HEK293T (cell line): ENCODE results near the gene NOB1.

Experiments used
- BHLHE40 ChIP-seq: fragments of 450-650 bp; IDR thresholded peaks from 2 replicates; pipeline ENCODE4 v1.6.1; 2016; ENCODE audit warnings: mild to moderate bottlenecking, moderate library complexity, borderline replicate concordance
- ELF4 ChIP-seq: fragments of 450-650 bp; IDR thresholded peaks from 2 replicates; pipeline ENCODE4 v1.6.1; 2017; ENCODE audit warnings: antibody characterized with exemption
- FOXA1 ChIP-seq: fragments of 450-650 bp; IDR thresholded peaks from 2 replicates; pipeline ENCODE4 v1.6.1; 2016; ENCODE audit warnings: mild to moderate bottlenecking
- FOXK2 ChIP-seq: fragments of 450-650 bp; IDR thresholded peaks from 2 replicates; pipeline ENCODE4 v1.6.1; 2016; ENCODE audit warnings: mild to moderate bottlenecking
- FOXM1 ChIP-seq: fragments of 450-650 bp; IDR thresholded peaks from 2 replicates; pipeline ENCODE4 v1.6.1; 2017; ENCODE audit warnings: mild to moderate bottlenecking, borderline replicate concordance
- HDGF ChIP-seq: fragments of 450-650 bp; IDR thresholded peaks from 2 replicates; pipeline ENCODE4 v1.6.1; 2017; ENCODE audit warnings: antibody characterized with exemption, borderline replicate concordance
- L3MBTL2 ChIP-seq: fragments of 450-650 bp; conservative IDR thresholded peaks from 2 replicates; pipeline ENCODE4 v1.6.1; 2016; ENCODE audit warnings: mild to moderate bottlenecking
- NFRKB ChIP-seq: fragments of 450-650 bp; IDR thresholded peaks from 2 replicates; pipeline ENCODE4 v1.6.1; 2016; ENCODE audit warnings: mild to moderate bottlenecking, moderate library complexity
- PKNOX1 ChIP-seq: fragments of 450-650 bp; IDR thresholded peaks from 2 replicates; pipeline ENCODE4 v1.6.1; 2016
- SP1 ChIP-seq: fragments of 450-650 bp; IDR thresholded peaks from 2 replicates; pipeline ENCODE4 v1.6.1; 2017
- ZNF384 ChIP-seq: fragments of 450-650 bp; IDR thresholded peaks from 2 replicates; pipeline ENCODE4 v1.6.1; 2016

GRCh38 chr16:69804297-69804696 lies 49.6 kb upstream of the NOB1 start:
- TF ChIP-seq SP1, result no peak
- TF ChIP-seq L3MBTL2, result no peak
- no peak for TF ChIP-seq FOXA1
- no peak for TF ChIP-seq ELF4
- TF ChIP-seq NFRKB, result no peak
- TF ChIP-seq ZNF384, result no peak
- TF ChIP-seq PKNOX1, result no peak
- TF ChIP-seq BHLHE40, result no peak
- no peak for TF ChIP-seq FOXM1
- TF ChIP-seq FOXK2, result no peak
- no peak for TF ChIP-seq HDGF
